HG03432 (cell line): ENCODE results near the gene EXD3.
"Not testable (repeated sequence)": the region's sequence is repeated elsewhere in the genome, so short reads cannot be mapped to it uniquely, and the experiment has no call there.

ENCODE experiments used
- ATAC-seq: cut with Tn5 transposase; IDR thresholded peaks from one replicate; pipeline ENCODE4 v1.9.1; 2021; ENCODE audit warnings: mild to moderate bottlenecking, moderate library complexity; ENCODE audit not compliant: unreplicated experiment

The EXD3 gene

DNA sequence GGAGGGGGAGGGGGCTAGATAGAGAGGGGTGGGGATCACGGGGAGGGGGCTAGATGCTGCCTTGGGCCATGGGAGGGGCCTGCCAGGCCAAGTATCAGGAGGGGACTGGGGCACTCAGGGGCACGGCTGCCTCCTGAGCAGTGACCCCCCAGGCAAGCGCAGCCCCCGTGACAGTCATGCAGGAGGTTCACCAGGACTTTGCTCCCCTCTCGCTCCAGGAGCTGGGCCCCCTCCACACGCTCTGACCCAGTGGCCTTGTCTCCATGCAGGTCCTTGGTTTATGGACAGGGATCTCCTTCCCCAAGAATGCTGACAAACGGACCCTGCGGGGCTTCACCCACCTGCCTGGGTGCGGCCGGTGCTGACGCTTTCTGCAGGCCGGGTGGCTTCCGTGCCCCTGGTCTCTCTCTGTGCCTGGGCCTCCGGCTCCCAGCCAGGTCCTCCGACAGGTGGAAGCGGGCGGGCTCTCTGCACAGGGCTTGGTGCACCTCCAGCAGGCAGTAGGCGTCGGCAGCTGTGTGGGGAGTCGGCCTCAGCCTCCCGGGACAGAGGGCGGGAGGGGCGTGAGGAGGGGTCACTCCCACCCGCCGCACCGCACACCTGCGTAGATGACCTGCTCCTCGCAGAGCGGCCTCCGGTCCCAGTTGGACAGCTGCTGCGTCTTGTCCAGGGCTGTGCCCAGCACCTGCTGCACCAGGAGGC is 74.0 kb downstream of the EXD3 start:
- no peak for ATAC-seq

DNA sequence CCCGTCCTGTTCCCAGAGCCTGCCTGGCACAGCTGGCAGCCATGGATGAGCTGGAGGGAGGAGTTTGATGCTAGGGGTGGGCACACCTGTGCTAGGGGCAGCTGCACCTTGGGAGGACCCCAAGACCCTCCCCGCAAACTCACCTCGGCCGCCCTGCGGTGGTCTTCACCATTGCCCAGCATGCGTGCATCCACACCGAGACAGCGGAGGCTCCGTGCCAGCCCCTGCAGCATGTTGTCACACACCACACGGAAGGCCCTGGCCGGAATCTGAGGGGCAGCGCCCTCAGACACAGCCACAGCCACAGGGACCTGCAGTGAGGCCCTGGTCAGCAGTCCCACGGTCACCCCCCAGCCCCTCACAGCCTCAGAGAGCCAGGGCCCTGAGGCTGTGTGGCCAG is 75.0 kb downstream of the EXD3 start:
- no peak for ATAC-seq

DNA sequence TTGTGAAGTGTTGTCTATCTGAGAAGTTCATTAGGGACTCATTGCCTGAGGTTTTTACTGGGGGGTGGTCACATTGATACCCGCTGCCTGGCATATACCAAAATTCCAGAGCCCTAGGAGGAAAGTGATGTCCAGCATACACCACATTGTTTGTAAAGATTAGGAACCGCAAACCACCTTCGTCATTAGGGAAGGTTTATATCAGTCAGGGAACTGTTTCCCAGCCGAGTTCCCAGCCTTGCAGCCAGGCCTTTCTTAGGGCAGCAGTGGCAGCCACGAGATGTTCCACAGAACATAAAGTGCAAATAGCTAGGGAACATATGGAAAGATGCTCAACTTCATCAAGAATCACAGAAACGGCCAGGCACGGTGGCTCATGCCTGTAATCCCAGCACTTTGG is 80.5 kb downstream of the EXD3 start:
- ATAC-seq = no peak

DNA sequence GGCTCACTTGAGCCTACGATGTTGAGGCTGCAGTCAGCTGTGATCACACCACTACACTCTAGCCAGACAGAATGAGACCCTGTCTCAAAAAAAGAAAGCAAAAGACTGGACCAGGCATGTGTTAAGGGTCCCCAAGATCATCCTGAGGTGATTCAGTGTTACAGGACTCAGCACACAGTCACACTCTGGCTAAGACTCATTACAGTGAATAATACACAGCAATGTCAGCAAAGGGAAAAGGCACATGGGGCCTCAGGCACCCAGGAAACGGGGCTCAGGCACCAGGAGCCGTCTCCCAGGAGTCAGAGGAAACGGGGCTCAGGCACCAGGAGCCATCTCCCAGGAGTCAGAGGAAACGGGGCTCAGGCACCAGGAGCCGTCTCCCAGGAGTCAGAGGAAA is 81.7 kb downstream of the EXD3 start:
- no peak for ATAC-seq

DNA sequence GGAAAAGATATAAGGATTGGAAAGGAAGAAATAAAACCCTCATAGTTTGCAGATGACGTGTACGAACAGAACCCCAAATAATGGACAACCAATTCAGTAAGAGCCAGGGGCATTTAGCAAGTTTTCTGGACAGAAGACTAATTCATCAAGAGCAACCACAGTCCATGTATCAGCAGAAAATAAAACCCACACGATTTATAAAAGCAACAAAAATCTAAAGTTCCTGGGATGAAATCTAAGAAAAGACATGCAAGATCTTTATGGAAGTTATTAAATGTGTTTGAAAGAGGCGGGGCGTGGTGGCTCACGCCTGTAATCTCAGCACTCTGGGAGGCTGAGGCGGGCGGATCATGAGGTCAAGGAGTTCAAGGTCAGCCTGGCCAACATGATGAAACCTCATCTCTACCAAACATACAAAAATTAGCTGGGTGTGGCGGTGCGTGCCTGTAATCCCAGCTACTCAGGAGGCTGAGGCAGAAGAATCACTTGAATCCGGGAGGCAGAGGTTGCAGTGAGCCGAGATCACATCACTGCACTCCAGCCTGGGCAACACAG is 83.0 kb downstream of the EXD3 start:
- ATAC-seq = not testable (repeated sequence)

DNA sequence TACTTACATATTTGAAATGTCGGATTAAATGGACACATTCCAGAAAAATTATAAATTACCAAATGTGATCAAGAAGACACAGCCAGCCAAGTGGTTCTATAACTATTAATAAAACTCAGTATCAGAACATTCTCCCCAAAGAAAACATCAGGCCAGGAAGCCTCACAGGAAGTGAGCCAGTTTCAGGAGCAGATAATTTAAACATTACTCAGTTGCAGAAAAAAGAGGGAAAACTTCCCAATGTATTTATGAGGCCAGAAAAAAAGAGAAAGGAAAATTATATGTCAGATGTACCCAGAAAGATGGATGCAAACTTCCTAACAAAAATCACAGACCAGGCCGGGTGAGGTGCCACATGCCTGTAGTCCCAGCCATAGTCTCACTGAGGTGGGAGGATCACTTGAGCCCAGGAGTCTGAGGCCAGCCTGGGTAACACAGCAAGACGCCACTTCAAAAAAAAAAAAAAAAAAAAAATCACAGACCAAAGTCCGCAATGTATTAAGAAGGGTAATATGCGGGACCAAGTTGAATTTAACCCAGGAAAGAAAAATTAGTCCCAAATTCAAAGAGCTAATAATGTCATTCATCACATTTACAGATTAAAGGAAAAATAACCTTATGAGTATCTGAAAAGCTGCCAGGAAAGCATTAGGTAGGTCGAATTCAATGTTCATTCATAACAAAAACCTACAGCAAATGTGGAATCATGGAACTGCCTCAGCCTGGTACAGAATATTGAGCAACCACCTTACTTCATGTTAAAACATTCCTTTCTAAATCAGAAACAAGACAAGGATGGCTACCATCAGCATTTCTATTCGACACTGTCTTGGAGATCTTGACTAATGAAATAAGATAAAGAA is 83.7 kb downstream of the EXD3 start:
- no peak for ATAC-seq

DNA sequence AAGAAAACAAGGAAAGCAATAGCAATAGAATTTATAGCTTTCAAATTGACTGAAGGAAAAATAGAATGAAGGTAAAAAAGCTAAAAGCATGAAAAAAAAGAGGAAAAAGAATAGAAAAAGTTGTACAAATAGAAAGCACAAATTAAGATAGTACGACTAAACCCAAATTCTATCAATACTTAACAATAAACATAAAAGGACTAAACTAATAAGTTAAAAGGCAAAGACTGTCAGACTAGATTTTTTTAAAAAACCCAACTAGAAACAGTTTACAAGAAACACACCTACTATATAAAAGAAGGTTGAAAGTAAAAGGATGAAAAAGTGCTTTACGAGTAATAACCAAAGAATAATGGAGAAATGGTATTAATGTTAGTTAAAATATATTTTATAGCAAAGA is 86.2 kb downstream of the EXD3 start:
- no peak for ATAC-seq

DNA sequence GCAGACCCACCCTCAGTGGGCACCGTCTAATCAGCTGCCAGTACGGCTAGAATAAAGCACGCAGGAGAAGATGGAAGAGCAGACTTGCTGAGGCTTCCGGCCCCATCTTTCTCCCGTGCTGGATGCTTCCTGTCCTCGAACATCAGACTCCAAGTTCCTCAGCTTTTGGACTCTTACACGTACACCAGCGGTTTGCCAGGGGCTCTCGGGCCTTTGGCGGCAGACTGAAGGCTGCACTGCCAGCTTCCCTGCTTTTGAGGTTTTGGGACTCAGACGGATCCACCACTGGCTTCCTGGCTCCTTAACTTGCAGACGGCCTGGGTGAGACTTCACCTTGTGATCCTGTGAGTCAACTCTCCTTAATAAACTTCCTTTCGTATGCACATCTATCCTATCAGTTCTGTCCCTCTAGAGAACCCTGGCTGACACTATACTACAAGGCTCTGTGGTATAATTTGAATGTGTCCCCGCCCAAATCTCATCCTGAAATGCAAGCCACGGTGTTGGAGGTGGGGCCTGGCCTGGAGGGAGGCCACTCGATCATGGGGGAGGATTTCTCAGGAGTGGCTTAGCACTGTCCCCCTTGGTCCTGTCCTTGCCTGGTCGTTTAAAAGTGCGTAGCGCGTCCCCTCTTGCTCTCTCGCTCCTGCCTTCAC is 89.8 kb downstream of the EXD3 start:
- ATAC-seq = no peak

DNA sequence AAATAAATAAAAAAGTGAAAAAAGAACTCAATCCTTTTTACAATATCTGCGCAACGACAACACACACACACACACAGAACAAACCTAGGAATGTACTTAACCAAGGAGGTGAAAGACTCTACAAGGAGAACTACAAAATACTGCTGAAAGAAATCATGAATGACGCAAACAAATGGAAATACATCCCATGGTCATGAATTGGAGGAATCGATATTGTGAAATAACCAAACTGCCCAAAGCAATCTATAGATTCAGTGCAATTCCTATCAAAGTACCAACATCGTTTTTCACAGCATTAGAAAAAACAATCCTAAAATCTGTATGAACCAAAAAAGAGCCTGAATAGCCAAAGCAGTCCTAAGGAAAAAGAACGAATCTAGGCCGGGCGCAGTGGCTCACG is 91.0 kb downstream of the EXD3 start:
- ATAC-seq = no peak

DNA sequence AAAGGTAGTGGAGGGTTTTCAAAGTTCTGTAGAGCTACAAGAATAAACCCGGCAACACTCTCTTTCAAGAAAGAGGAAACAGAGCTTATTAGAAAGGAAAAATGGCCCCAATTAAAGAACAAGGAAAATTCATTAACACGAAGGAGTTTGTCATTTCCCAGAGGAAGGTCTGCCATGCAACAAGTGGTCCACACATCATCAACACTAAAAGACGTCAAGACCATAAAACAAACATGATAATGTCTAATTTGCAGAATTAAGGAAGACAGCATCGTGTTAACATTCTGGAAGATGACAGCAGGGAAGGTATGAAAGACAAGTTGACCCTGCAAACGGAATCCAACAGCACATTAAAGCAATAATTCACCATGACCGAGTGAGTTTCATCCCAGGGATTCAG is 92.3 kb downstream of the EXD3 start:
- ATAC-seq = no peak

DNA sequence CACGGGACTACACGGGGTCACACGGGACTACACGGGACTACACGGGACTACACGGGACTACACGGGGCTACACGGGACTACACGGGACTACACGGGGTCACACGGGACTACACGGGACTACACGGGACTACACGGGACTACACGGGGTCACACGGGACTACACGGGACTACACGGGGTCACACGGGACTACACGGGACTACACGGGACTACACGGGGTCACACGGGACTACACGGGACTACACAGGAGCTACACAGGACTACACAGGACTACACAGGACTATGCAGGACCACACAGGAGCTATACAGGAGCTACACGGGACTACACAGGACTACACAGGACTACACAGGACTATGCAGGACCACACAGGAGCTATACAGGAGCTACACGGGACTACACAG is 93.4 kb downstream of the EXD3 start:
- not testable (repeated sequence) for ATAC-seq

DNA sequence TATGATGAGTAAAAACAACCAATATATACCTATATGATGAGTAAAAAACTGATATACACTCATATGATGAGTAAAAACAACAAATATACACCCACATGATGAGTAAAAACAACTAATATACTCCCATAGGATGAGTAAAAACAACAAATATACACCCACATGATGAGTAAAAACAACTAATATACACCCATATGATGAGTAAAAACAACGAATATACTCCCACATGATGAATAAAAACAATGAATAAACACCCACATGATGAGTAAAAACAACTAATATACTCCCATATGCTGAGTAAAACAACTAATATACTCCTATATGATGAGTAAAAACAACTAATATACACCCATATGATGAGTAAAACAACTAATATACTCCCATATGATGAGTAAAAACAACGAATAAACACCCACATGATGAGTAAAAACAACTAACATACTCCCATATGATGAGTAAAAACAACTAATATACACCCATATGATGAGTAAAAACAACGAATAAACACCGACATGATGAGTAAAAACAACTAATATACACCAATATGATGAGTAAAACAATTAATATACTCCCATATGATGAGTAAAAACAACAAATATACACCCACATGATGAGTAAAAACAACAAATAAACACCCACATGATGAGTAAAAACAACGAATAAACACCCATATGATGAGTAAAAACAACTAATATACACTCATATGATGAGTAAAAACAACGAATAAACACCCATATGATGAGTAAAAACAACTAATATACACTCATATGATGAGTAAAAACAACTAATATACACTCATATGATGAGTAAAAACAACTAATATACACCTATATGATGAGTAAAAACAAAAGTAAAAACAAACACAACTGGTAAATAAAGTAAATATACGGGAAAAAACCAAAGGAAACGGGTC is 95.1 kb downstream of the EXD3 start:
- ATAC-seq = not testable (repeated sequence)

DNA sequence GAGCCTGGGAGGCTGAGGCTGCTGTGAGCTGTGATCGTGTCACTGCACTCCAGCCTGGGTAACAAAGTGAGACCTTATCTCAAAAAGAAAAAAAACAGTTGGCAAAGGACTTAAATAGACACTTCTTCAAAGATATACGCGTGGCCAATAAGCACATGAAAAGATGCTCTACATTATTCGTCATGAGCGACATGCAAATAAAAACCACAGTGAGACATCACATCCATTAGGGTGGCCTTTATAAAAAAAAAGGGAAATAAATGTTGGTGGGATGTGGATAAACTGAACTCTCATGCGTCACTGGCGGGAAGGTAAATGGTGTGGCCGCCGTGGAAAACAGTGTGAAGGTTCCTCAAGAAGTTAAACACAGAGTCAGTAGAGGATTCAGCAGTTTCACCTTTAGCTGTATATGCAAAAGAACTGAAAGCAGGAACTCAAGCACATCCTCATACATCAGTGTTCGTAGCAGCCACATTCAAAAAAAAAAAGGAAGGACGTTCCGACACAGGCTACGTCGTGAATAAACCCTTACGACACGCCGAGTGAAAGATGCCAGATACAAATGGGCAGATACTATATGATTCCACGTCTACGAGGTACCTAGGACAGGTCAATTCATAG is 96.4 kb downstream of the EXD3 start:
- no peak for ATAC-seq

DNA sequence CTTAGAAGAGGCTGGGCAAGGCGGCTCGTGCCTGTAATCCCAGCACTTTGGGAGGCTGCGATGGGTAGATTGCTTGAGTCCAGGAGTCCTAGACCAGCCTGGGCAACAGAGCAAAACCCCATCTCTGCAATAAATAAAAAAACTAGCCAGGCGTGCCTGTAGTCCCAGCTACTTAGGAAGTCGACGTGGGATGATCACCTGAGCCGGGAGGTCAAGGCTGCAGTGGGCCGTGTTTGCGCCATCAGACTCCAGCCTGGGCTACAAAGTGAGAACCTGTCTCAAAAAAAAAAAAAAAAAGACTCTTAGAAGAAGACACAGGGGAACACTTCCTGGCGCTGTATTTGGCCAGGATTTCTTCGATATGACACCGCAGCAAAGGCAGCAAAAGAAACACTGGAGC is 97.2 kb downstream of the EXD3 start:
- ATAC-seq = no peak

DNA sequence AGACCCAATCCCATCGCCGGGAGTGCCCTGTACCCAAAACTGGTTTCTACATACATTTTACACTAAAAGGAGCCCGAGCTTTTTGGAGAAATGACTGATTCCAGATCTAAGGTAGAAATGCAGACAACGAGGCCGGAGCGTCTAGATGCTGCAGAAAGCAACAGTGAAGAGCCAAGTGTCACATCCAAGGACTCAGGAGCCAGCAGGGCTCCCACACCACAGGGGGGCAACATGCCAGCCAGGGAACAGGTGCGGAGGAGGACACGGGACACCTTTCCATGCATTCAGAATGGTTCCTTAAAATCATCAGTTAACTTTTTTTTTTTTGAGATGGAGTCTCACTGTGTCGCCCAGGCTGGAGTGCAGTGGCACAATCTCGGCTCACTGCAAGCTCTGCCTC is 97.8 kb downstream of the EXD3 start:
- ATAC-seq = no peak

DNA sequence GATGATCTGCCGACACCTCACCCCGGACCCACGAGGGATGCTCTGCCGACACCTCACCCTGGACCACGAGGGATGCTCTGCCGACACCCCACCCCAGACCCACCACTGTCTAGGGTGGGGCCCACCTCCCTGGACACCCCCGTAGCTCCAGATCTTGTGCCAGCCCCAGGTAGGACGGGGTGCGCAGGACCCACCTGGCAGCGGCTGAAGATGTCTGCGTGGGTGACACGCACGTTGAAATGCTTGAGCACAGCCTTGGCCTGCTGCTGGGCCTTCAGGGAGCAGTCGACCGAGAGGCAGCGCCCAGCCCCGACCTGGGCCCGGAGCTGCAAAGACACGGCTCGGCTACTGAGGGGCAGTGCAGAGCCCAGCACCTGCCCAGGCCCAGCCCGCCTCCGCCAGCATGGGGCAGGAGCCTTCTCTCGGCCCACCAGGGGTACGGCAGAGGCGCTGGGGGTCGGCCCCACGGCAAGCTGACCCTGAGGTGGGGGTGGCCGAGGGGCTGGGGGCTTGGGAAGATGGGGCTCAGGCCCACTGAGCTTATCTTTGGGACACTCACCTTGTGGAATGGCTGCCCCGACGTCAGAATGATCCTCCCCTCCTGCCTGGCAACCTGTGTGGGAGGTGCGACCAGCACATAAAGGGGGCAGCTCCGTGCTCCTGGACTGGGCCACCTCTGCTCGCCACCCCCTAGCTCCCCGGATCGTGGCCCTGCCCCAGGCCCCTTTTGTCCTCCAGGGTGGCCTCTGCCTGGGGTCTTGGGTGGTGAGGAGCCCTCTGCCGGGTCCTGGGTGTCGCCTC is 99.2 kb downstream of the EXD3 start:
- no peak for ATAC-seq

DNA sequence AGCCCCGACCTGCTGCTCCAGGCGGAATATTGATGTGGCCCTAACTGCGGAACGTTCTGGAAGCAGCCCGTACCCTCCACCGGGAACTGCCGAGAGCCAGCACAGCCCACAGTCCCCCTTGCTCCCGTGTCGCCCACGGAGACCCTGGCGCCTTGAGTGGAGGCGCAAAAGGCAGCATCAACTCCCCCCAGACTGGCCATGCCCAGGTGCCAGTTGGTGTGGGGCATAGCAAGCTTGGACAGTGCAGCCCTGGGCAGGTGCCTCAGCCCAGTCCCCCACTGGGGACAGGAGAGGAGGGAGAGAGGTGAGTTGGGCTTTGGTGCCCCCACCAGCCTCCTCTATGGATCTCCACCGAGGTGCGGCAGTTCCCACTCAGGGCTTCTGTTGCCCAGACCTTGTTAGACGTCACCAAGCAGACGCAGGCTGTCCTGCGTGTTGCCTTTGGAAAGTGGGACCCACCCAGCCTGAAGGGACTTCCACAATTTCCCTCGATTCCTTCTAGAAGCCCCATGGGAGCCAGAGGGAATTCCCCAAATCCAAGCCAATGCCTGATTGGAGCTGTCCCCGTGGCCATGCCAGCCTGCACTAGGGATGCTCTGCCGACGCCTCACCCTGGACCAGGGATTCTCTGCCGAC is 101.1 kb downstream of the EXD3 start:
- no peak for ATAC-seq

DNA sequence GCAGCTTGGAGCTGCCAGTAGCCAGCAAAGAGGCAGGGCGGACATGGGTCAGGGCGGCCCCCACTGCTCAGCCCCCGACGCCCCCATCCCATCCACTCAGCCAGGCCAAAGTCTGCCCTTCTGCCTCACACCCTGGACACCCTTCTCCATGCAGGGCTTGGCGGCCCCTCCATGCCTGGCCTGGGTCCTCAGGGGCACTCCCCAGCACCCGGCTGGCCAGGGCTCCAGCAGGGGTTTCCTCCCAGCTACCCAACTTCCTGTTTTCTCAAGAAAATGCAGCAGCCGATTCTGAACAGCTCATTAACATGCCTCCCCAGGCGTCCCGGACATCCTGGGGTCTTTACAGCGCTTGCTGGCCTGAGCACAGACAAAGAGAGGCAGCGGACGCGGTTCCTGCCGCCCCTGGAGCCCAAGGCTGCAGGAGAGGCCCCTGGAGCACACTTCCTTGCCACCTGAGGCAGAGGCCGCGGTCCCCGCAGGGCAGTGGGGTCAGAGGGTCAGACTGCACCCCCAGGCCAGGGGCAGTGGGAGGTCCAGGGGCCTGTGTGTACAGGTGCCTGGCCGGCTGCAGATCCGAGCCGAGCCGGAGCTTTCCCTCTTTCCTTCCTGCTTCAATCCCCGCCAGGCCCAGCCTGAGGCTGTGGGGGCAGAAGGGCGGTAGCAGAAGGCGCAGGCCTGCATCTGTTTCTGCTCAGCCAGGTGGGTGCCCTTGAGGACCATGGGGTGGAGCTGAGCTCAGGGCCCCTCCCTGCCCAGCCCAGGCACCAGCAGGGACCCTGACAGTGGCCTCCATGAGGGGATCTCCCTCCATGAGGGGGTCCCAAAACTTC is 102.2 kb downstream of the EXD3 start:
- no peak for ATAC-seq
